HG02870 (cell line): ENCODE results near the gene GSC.
"Not testable (repeated sequence)": the region's sequence is repeated elsewhere in the genome, so short reads cannot be mapped to it uniquely, and the experiment has no call there.

Source experiments
- ATAC-seq: cut with Tn5 transposase; IDR thresholded peaks from one replicate; pipeline ENCODE4 v1.9.1; 2021; ENCODE audit warnings: mild to moderate bottlenecking, moderate library complexity; ENCODE audit not compliant: unreplicated experiment

The GSC gene

DNA sequence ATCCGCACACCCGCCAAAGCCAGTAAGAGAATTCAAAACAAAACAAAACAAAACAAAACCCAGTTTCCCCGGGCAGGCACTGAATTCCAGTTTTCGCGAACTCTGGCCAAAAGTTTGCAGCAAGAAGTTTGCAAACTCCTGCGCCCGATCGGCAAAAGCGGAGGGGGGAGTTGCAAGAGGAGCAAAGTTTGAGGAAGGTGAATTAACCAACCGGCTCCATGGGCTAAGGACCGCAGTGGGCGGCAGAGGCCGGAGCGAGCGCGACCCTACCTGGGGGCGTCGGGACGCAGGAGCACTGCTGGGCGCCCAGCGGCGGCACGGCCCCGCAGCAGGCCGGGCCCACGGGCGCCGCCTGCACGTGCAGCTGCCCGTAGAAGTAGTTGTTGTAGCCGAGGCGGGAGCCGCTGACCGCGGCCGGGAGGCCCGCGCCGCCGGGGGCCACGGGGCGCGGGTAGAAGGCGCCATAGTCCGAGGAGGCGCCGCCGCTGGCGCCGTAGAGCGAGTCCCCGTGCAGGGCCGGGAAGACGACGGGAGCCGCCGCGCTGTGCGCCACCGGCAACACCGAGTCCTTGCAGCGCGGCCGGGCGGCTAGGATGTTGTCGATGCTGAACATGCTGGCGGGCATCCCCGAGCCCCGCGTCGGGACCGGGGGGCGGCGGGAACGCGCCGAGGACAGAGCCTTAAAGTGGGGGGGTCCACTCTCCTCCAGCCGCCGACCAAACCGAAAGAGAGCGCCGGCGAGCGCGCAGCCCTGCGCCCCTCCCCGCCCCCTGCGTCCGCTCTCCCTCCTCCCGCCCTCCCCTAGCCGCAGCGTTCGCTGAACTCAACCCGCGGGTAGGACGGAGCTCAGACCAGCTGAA lies at the start of gene GSC:
Gene GSC, minus strand, starts transcription at position 723 of the 860 bp plus-strand sequence. Its CDS starts 98 bp downstream, at position 625.
- no peak for ATAC-seq

DNA sequence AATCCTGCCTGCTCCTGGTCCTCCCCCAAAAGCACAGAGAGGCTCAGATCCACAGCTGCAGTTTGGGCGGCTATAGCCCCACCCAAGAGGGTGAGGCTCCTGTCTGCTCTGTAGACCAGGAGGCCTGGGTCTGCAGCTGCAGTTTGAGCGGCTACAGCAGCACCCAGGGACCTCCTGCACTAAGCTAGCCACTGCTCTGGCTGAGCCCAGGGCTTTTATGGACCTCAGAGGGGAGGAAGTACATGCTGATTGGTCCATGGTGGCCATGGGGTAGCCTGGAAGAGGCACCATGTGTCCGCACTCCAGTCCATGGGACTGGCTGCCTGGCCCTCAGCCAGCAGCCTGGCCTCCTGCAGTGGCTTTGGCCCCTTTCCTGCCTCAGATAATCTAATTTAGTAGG lies 49.6 kb upstream of the GSC start:
- no peak for ATAC-seq

DNA sequence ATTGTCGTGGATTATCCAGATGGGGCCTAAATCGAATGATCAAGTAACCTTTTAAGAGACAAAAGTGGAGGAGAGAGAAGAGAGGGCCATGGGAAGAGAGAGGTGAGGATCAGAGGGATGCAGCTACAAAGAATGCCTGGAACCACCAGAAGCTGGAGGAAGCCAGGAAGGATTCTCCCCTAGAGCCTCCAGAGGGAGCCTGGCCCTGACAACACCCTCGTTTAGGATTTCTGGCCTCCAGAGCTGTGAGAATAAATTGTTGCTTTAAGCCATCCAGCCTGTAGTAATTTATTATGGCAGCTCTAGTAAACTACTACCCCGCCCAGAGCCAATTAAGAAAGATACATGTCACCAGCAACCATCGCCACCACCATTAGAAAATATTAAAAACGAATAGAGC lies 46.2 kb upstream of the GSC start:
- no peak for ATAC-seq

DNA sequence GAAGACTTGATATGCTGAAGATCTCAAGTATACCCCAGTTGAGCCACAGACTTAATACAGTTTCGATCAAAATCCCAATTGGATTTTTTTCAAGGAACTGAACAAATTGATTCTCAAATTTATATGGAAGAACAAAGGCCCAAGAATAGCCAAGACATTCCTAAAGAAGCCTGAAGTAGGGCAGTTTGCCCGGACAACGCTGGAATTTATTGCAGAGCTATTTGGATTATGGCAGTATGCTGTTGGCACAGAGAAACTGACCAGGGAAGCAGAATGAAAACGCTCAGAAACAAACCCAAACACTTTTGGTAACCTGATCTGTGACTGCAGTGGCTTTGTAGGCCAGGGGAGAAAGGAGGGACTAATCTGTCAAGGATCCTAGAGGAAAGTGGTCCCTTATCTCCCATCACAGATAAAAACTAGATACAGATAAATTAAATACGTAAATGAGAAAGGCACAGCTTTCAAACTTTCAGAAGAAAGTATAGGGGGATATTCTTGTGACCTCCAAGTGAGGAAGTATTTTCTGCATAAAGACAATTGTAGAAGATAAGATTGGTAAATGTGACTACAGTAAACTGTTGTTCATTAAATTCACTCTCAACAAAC lies 35.9 kb upstream of the GSC start:
- no peak for ATAC-seq

DNA sequence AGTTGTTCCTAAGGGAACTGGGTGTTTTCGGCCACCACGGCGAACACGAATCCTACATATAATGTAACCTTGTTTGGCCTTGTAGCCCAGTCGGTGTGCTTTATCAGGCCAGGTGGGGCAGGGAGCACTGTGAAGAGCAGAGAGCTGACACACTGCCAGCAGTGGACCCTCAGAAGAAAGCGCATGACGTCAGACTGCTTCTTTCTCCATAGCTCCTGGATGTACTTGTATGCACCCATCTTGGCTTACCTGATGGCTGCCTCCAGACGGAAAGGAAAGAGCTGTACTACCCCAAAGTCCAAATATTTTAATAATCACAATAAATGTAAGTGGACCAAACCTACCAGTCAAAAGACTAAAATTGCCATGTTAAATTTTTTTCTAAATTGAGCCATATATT lies 31.3 kb upstream of the GSC start:
- no peak for ATAC-seq

DNA sequence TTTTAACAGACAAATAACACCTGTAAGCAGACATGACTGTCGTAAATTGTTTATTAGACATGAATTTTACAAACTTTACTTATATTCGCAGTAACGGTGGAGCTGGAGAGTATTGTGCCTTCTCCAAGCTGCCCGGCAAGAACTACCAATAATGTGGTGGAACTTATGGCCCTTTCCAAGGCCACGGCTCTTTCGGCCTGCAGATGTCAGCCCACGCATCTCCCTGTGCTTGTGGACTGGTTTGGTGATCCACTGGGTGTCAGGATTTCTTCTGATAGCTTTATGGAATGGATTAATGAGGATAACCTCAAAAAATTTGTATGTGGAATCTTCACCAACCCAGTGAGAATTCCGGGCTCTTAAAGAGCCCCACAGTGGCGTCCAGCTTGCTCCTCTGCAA lies 30.9 kb upstream of the GSC start:
- not testable (repeated sequence) for ATAC-seq

DNA sequence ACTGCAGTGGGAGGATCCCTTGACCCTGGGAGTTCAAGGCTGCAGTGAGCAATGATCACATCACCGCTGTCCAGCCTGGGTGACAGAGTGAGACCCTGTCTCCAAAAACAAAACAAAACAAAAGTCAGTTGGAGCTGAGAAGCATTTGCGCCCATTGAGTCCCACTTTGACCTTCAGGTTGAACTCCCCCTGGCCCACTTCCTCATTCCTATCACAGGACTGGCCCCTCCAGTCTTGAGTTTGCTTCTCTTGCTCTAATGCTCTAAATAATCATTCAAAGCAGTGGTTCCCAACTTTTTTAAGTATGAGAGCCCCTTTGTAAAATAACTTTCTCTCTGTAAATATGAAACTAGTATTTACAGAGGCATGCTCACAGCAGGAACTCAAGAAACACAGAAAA lies 28.0 kb upstream of the GSC start:
- no peak for ATAC-seq

DNA sequence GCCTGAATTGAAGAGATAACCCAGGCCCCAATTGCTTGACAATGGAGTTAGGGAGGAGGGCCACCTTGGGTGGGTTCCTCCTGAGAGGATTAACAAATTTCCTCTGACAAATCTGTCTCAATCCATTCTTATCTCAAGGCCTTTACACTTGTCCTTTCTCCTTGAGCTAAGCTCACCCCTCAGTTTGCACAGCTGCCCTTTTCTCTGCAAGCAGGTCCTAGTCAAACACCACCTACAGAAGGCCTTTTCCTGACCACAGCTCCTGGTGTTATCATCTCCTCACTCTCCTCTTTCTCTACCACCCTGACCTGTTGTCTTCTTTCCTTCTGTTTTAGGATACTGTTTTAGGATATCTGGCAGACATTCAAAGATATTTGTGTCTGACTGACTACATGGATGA lies 26.4 kb upstream of the GSC start:
- no peak for ATAC-seq

DNA sequence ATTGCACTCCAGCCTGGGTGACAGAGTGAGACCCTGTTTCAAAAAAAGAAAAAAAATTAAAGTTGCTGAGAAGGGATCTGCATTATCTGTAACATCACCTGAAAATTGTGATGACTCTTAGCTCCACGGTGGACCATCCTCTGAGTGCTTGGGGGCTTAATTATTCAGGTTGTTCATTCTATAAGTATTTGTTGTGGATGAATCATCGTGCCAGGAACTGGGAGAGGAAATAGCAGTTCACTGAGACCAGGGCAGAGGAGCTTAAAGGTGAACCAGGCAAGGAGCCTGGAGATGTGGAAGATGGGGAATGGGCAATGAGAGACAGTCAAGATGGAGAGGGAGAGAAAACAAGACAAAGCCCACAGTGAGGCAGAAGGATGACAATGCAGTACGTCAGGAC lies 25.5 kb upstream of the GSC start:
- no peak for ATAC-seq

DNA sequence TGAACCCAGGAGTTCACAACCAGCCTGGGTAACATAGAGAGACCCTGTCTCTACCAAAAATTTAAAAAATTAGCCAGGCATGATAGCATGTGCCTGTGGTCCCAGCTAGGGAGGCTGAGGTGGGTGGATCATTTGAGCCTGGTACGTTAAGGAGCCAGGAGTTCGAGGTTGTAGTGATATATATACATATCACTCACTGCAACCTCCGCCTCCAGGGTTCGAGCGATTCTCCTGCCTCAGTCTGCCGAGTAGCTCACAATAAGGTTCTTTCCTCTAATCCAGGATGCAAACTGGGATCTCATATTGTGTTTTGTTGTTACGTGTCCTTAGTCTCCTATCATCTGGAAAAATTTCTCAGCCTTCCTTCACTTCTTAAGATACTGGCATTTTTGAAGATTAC lies 24.0 kb upstream of the GSC start:
- no peak for ATAC-seq

DNA sequence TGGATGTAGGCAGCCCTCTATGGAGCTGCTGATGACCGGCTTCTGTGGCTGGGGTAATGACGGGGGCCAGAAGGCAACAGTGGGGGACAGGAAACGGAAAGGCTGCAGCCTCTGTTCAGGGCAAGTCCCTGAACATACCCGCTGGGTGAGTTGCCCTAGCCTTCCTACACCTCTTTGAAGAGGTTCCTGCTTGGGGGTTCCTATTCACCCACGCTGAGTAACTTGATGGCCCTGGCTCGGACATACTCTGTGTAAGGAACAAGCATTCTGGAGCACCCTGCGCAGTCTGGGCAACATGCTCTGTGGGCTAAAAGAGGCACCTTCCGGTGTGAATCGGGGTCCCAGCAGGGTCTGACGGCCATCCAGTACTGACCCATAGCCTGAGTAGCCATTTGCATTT lies 17.7 kb upstream of the GSC start:
- ATAC-seq: no peak

DNA sequence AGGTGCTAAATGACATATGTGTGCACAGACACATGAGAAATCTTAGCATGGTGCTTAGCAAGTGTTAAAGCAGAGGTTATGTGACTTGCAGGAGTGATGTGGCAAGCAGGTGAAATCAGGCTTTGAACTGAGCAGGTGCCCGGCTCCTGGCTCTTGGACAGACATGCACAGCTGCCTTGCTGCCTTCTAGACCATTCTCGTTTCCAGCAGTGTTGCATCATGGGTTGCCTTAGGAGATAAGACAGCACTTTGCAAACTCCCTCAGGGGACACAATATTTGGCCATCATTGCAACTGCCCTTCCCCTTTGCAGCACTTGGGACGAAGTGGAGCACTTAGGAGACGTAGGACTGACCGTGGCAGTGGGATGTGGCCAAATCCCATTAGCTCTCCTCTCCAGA lies 17.2 kb upstream of the GSC start:
- ATAC-seq: no peak

DNA sequence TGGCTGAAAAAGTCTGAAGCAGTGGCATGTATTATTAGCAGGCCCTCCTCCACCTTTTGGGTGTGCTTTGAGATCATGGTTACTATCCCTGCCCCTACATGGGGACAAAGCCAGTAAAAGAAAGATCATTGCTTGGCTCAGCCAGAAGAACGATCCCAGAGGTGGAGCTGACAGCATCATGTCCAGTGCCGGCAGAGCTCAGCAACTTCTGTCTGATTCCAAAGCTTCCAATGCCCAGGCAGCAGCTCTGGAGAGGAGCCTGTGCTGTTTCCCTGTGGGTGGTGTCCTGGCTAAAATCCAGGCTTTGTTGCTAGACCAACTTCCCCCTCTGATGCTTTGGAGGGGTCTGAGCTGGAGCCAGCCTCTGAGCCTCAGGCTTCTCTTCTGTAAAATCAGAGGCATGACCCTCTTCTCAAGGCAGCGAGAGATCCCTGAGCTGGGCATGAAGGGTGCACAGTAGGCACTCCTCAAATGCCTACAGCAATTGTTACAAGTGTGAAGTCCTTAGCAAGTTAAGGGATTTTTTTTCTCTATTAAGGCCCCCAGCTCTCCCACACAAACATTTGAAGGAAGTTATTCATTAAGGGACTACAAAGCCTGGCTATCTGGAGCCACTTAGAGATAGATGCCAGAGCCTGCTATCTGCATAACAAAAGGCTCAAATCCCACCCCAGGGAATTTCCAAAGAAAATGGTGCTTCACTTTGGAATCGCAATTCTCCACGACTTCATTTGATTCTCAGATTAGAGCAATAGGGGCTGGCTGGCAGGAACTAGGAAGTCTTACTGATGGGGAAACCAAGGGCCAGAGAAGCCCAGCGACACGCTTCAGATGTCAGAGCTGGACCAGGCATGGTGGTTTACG lies 10.9 kb upstream of the GSC start:
- no peak for ATAC-seq

DNA sequence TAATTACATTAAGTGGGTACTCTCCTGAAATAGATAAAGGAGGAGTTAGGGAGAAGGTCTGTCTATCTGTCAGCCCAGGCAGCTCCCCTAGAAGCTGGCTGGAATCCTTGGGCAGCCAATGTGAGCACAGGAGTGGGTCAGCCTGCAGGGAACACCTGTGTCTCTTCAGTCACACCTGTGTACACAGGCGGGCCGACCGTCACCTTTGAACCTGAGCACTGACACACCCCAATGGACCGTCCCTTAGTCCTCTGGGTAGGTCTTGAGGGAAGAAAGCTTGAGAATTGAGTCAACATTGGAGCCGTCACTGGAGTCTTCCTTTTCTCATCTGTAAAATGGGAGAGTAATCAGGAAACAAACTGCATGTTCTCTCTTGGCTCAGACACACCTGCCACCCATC lies 9.8 kb upstream of the GSC start:
- no peak for ATAC-seq

DNA sequence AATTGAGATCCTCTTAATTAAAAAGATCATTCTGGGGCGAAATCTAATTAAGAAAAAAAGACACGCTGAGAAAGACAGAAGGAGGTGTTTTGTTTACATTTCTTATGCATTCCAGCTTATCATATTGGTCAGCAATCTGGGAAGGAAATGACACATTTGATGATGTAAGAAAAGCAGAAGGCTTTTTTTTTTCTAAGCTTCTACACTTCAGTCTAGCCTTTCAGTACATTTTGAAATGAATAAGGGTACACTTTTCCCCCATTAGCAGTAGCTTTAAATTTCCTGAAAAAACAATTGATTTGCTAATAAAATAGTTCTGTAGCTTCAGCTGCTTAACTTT lies 5.9 kb upstream of the GSC start:
- ATAC-seq: no peak

DNA sequence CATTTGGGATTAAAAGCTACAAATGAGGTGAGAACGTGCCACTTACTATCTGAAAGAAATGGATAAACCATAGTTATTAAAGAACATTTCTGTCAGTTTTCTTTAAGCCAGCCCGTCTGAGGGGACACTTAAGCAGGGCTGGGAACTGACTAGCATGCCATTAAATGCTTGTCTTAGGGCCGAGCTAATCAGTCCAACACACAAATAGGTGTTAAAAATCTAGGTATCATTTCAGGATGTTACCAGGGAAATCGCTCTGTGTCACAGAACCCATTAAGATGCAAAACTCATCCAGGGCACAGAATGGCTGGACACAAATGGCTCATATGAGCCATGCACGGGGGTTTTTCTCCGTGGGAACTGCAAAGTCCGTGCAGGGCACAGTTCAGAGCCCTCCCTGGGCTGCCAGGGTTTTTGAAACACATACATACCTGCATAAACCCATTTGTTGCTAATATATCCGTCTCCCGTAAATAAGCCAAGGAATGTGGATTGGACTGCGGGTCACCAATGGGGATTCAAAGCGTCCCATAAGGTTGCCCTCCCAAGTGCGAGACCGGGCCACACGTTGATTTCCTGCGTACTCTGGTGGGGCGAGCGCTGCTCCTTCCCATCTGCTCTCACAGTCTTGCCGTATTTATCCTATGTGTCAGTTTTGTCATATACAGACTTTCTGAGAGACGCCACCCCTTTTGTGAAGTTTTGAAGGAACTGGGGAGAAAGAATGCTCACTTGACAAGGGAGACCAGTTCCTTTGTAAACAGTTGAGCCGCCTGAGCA lies 5.4 kb upstream of the GSC start:
- no peak for ATAC-seq

DNA sequence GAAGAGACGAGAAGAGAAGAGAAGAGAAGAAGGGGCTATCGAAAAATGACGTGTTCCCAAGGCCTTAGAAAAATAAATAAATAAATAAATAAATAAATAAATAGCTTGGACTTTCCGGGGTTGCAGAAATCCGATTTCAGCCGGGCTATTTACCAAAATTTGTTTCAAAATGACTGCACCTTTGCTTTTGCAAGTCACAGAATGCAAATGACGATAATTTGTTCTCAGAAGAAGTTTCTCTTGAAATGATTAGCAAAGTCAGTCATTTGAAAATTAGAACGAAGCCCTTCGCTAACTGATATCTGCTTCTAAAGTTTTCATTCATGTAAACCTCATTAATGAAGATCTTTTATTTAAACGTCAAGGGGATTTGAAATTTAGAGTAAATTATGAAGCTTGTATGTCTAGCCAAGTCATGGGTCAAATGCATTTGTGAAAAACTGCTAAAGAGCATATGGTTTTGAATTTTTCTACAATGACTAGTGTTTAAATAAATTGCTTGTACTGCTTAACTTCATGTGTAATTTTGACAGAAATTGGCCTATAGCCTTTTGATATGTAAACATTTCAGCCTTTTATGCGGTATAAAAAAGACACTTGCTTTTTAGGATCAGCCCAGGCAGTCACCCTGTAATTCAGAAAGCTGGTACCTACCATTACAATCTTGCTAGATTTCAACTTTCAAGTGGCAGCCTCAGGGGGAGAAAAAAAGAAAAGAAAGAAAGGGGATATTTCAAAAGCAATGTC lies 4.6 kb upstream of the GSC start:
- ATAC-seq: no peak

DNA sequence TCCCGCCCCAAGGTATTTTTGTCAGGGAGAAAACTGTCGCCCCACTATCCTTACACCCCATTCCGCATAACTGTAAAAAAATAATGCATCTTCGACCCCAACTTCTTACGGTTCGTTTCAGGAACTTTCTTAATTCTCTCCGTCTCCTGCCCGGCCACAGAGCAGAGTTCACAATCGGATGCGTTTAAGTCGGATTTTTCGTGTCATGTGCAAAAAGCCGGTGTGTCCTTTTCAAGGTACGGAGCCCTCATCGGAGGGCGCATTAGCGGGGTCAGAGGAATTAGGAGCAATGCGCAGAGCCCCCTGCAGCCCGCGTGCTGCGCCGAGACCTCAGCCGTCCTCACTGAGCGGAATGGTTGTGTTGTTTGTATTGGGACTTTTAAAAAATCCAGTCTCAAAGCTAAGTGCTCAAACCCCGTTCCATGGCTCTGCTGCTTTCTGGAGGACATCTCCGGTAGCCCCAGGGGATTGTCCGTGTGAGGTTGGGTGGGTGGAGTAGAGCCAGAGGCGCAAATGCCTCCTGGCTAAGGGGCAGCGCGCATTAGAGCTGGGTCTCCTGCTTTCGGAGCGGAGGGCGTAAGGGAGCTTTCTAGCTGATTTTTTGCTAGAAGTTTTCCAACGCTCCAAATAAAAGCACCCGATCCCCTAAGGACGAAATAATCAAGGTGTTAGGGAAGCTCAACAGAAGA lies 3.9 kb upstream of the GSC start:
- ATAC-seq: no peak

DNA sequence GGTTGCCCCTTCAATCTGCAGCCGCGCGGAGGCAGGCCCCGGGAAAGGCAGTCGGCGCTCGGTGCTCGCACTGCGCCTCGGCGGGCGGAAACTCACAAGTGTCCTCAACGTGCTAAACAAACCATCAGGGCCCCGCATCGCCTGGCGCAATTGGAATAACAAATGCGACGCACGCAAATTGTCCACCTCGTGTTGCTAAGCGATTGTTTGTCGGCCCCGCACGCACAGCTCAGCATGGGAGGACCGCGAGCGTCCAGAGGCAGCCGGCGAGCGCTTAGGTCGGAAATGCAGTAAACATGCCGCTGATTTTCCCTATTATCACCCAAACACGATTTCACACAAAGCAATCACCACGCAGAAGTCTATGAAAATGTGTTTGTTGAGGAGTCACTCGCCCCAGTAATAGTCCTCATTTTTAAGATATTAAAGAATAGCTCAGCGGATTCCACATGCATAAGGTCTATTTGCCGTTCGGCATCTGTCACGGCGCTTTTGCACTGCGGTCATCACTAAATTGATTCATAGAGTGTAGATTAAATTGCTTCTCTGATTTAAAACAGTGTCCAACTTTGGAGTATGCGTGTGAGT lies 3.2 kb upstream of the GSC start:
- no peak for ATAC-seq
